ENCODE data around the gene NAV2. TPM values are rescaled to one million over a fixed set of nuclear protein-coding genes. Genes with fewer than 3 reads are reported as not detected.

Gene NAV2
- total and polyA plus RNA-seq, 4 donors: 5.0 to 250 (median 51.4) TPM

GRCh38 chr11:19694796-19695345, 17.8 kb upstream of the NAV2 start:
- H3K27ac ChIP-seq (ENCODE audit: low read depth in 1 of 2, low read length in 2 of 2): no peak overlapping the region
- no peaks in the 10 kb centered on the region for H3K9me3 ChIP-seq (ENCODE audit: control insufficient read depth, low read length)
- intact Hi-C loops (cut with DNase I): no loop called here
- ATAC-seq (ENCODE audit: low FRiP score) (no peak), DNase-seq (no peak)
- 94 to 96% methylated on average over 5 of the region's 5 CpGs for WGBS, 2 donors
- no peaks in the 10 kb centered on the region for H3K36me3 ChIP-seq (ENCODE audit: control insufficient read depth in 1 of 2, insufficient read depth in 2 of 2, low read length in 1 of 2)
- H3K4me3 ChIP-seq (ENCODE audit: low read length in 2 of 2): no peak overlapping the region
- H3K27me3 ChIP-seq (ENCODE audit: control insufficient read depth in 1 of 2, insufficient read depth in 2 of 2, low read length in 1 of 2): no peaks in the 10 kb centered on the region
- H3K4me1 ChIP-seq (ENCODE audit: control insufficient read depth in 1 of 2, insufficient read depth in 2 of 2, low read length in 2 of 2): no peaks in the 10 kb centered on the region

- Histone ChIP-seq H3K27ac (ENCODE audit: low read depth in 1 of 2, low read length in 2 of 2) (no peak overlapping the region), H3K9me3 (ENCODE audit: control insufficient read depth, low read length) (no peaks in the 10 kb centered on the region), H3K27me3 (ENCODE audit: control insufficient read depth in 1 of 2, insufficient read depth in 2 of 2, low read length in 1 of 2) (no peaks in the 10 kb centered on the region), H3K4me3 (ENCODE audit: low read length in 2 of 2) (no peak overlapping the region), H3K36me3 (ENCODE audit: control insufficient read depth in 1 of 2, insufficient read depth in 2 of 2, low read length in 1 of 2) (no peaks in the 10 kb centered on the region), H3K4me1 (ENCODE audit: control insufficient read depth in 1 of 2, insufficient read depth in 2 of 2, low read length in 2 of 2) (peaks cover 0 to 2% of the 10 kb centered on the region in 2 donors)
- ATAC-seq (ENCODE audit: low FRiP score) (no peak), DNase-seq (no peak)
- intact Hi-C loops (cut with DNase I): no loop called here
- 4 to 8% methylated on average over 3 of the region's 3 CpGs for WGBS, 2 donors
These were observed 16.6 kb upstream of the NAV2 start for GRCh38 chr11:19696073-19696472.

DNA sequence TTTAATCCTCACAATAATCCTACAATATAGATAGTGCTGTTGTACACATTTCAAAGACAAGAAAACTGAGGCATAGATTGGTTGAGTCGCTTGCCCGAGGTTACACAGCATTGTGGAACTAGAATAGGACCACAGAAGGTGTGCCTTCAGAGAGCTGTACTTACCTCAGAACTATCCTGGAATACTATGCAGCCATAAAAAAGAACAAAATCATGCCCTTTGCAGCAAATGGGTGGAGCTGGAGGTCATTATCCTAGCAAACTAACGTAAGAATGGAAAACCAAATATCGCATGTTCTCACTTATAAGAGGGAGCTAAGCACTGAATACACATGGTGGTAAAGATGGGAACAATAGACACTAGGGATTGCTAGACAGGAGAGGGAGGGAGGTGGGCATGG, 15.7 kb upstream of the NAV2 start:
- H3K27me3 ChIP-seq (ENCODE audit: control insufficient read depth in 1 of 2, insufficient read depth in 2 of 2, low read length in 1 of 2): no peaks in the 10 kb centered on the region
- no peaks in the 10 kb centered on the region for H3K36me3 ChIP-seq (ENCODE audit: control insufficient read depth in 1 of 2, insufficient read depth in 2 of 2, low read length in 1 of 2)
- no peak overlapping the region for H3K27ac ChIP-seq (ENCODE audit: low read depth in 1 of 2, low read length in 2 of 2)
- peaks cover 0 to 3% of the 10 kb centered on the region in 2 donors for H3K4me1 ChIP-seq (ENCODE audit: control insufficient read depth in 1 of 2, insufficient read depth in 2 of 2, low read length in 2 of 2)
- no peak for ATAC-seq (ENCODE audit: low FRiP score)
- no peak for DNase-seq
- intact Hi-C loops (cut with DNase I): no loop called here
- no peak overlapping the region for H3K4me3 ChIP-seq (ENCODE audit: low read length in 2 of 2)
- WGBS, 2 donors: 97 to 99% methylated on average over 4 of the region's 4 CpGs
- no peaks in the 10 kb centered on the region for H3K9me3 ChIP-seq (ENCODE audit: control insufficient read depth, low read length)

DNA sequence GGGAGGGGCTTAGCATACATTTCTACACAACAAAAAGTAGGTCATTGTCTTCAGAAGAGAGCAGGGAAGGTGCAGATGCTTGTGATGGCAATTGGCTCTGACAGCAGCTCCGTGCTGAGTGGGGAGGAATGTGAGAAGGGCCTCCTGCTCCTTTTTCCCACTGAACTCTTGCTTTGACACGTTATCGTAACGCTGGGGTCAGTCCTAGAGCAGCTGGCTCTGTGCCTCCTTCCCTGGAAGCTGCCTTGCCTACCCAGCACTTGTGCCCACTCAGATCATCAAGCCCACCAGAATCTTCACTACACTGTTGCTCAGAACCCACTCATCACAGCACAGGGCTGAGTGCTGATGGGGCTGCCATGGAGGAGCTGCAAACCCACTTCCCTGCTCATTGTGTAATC, 14.9 kb upstream of the NAV2 start:
- Histone ChIP-seq H3K27ac (ENCODE audit: low read depth in 1 of 2, low read length in 2 of 2) (peak overlapping the region in 1 of 2 donors; percentile 12), H3K4me3 (ENCODE audit: low read length in 2 of 2) (no peak overlapping the region), H3K36me3 (ENCODE audit: control insufficient read depth in 1 of 2, insufficient read depth in 2 of 2, low read length in 1 of 2) (no peaks in the 10 kb centered on the region), H3K9me3 (ENCODE audit: control insufficient read depth, low read length) (no peaks in the 10 kb centered on the region), H3K4me1 (ENCODE audit: control insufficient read depth in 1 of 2, insufficient read depth in 2 of 2, low read length in 2 of 2) (peaks cover 0 to 3% of the 10 kb centered on the region in 2 donors), H3K27me3 (ENCODE audit: control insufficient read depth in 1 of 2, insufficient read depth in 2 of 2, low read length in 1 of 2) (no peaks in the 10 kb centered on the region)
- intact Hi-C loops (cut with DNase I): no loop called here
- 34 to 42% methylated on average over 4 of the region's 4 CpGs for WGBS, 2 donors
- no peak for ATAC-seq (ENCODE audit: low FRiP score)
- no peak for DNase-seq

- Histone ChIP-seq H3K36me3 (ENCODE audit: control insufficient read depth in 1 of 2, insufficient read depth in 2 of 2, low read length in 1 of 2) (no peaks in the 10 kb centered on the region), H3K27ac (ENCODE audit: low read depth in 1 of 2, low read length in 2 of 2) (peak overlapping the region in 1 of 2 donors; percentile 4), H3K9me3 (ENCODE audit: control insufficient read depth, low read length) (no peaks in the 10 kb centered on the region), H3K4me1 (ENCODE audit: control insufficient read depth in 1 of 2, insufficient read depth in 2 of 2, low read length in 2 of 2) (peaks cover 0 to 3% of the 10 kb centered on the region in 2 donors), H3K27me3 (ENCODE audit: control insufficient read depth in 1 of 2, insufficient read depth in 2 of 2, low read length in 1 of 2) (no peaks in the 10 kb centered on the region), H3K4me3 (ENCODE audit: low read length in 2 of 2) (no peak overlapping the region)
- intact Hi-C loops (cut with DNase I): no loop called here
- no peak for ATAC-seq (ENCODE audit: low FRiP score)
- no peak for DNase-seq
- WGBS, 2 donors: 66 to 69% methylated on average over 8 of the region's 8 CpGs
These were observed 13.9 kb upstream of the NAV2 start for GRCh38 chr11:19698493-19699292.

- intact Hi-C loops (cut with DNase I): no loop called here
- DNase-seq (no peak), ATAC-seq (ENCODE audit: low FRiP score) (no peak)
- Histone ChIP-seq H3K4me1 (ENCODE audit: control insufficient read depth in 1 of 2, insufficient read depth in 2 of 2, low read length in 2 of 2) (peaks cover 0 to 9% of the 10 kb centered on the region in 2 donors), H3K4me3 (ENCODE audit: low read length in 2 of 2) (no peak overlapping the region), H3K36me3 (ENCODE audit: control insufficient read depth in 1 of 2, insufficient read depth in 2 of 2, low read length in 1 of 2) (no peaks in the 10 kb centered on the region), H3K27ac (ENCODE audit: low read depth in 1 of 2, low read length in 2 of 2) (peak overlapping the region; percentile 28 to 52), H3K9me3 (ENCODE audit: control insufficient read depth, low read length) (no peaks in the 10 kb centered on the region), H3K27me3 (ENCODE audit: control insufficient read depth in 1 of 2, insufficient read depth in 2 of 2, low read length in 1 of 2) (no peaks in the 10 kb centered on the region)
- 6% methylated on average over 2 of the region's 2 CpGs for WGBS, 2 donors
These were observed 11.2 kb upstream of the NAV2 start for GRCh38 chr11:19701421-19701820.

DNA sequence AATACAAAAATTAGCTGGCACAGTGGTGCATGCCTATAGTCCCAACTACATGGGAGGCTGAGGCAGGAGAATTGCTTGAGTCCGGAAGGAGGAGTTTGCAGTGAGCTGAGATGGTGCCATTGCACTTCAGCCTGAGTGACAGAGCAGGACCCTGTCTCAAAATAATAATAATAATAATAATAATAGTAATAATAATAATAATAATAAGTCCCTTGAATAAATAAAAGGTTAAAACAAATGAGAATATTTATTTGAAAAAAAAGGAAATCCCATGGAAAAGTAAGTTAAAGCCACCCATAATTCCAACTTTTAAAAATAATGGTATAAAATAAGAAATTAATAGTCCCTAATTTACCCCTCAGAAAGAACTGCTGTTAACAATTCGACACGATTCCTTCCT, 10.0 kb upstream of the NAV2 start:
- Histone ChIP-seq H3K36me3 (ENCODE audit: control insufficient read depth in 1 of 2, insufficient read depth in 2 of 2, low read length in 1 of 2) (no peaks in the 10 kb centered on the region), H3K9me3 (ENCODE audit: control insufficient read depth, low read length) (no peaks in the 10 kb centered on the region), H3K4me3 (ENCODE audit: low read length in 2 of 2) (no peak overlapping the region), H3K4me1 (ENCODE audit: control insufficient read depth in 1 of 2, insufficient read depth in 2 of 2, low read length in 2 of 2) (peaks cover 0 to 9% of the 10 kb centered on the region in 2 donors), H3K27ac (ENCODE audit: low read depth in 1 of 2, low read length in 2 of 2) (no peak overlapping the region), H3K27me3 (ENCODE audit: control insufficient read depth in 1 of 2, insufficient read depth in 2 of 2, low read length in 1 of 2) (no peaks in the 10 kb centered on the region)
- ATAC-seq (ENCODE audit: low FRiP score) (no peak), DNase-seq (no peak)
- intact Hi-C loops (cut with DNase I): no loop called here
- 93 to 94% methylated on average over 3 of the region's 3 CpGs for WGBS, 2 donors

- H3K4me3 ChIP-seq (ENCODE audit: low read length in 2 of 2): no peak overlapping the region
These were observed 9.4 kb upstream of the NAV2 start for GRCh38 chr11:19703211-19703610.

DNA sequence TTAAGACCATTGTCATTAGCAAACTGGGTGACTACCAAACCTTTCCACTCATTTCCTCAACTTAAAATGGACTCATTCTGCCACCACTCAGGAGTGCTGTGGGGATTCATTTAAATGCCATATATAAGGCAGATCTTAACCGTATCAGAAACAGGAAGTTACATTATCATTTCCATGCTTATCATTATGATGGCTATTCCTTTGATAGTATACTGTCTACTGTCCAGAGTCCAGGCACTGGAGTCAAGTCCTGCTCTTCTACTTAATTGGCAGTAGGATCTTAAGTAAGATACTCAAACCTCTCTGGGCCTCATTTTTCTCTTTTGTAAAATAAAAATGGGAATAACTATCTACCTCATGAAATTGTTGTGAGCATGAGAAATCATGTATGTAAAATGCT, 8.4 kb upstream of the NAV2 start:
- Histone ChIP-seq H3K9me3 (ENCODE audit: control insufficient read depth, low read length) (no peaks in the 10 kb centered on the region), H3K4me3 (ENCODE audit: low read length in 2 of 2) (no peak overlapping the region), H3K36me3 (ENCODE audit: control insufficient read depth in 1 of 2, insufficient read depth in 2 of 2, low read length in 1 of 2) (no peaks in the 10 kb centered on the region), H3K27me3 (ENCODE audit: control insufficient read depth in 1 of 2, insufficient read depth in 2 of 2, low read length in 1 of 2) (no peaks in the 10 kb centered on the region), H3K4me1 (ENCODE audit: control insufficient read depth in 1 of 2, insufficient read depth in 2 of 2, low read length in 2 of 2) (peaks cover 0 to 9% of the 10 kb centered on the region in 2 donors), H3K27ac (ENCODE audit: low read depth in 1 of 2, low read length in 2 of 2) (no peak overlapping the region)
- no peak for DNase-seq
- ATAC-seq (ENCODE audit: low FRiP score): no peak
- WGBS, 2 donors: 74 to 79% methylated on average over 1 of the region's 1 CpG
- intact Hi-C loops (cut with DNase I): no loop called here

More at GRCh38 chr11:19703211-19703610, 9.4 kb upstream of the NAV2 start:
- WGBS, 2 donors: 68 to 70% methylated on average over 7 of the region's 7 CpGs
- DNase-seq (peak in 1 of 2 donors; percentile 57), ATAC-seq (ENCODE audit: low FRiP score) (no peak)
- Histone ChIP-seq H3K36me3 (ENCODE audit: control insufficient read depth in 1 of 2, insufficient read depth in 2 of 2, low read length in 1 of 2) (no peaks in the 10 kb centered on the region), H3K27me3 (ENCODE audit: control insufficient read depth in 1 of 2, insufficient read depth in 2 of 2, low read length in 1 of 2) (no peaks in the 10 kb centered on the region), H3K9me3 (ENCODE audit: control insufficient read depth, low read length) (no peaks in the 10 kb centered on the region), H3K27ac (ENCODE audit: low read depth in 1 of 2, low read length in 2 of 2) (peak overlapping the region in 1 of 2 donors; percentile 76), H3K4me1 (ENCODE audit: control insufficient read depth in 1 of 2, insufficient read depth in 2 of 2, low read length in 2 of 2) (peaks cover 0 to 9% of the 10 kb centered on the region in 2 donors)
- intact Hi-C loops (cut with DNase I): no loop called here
